ENCODE measurements around the gene FAM110D. TPM values are rescaled to one million over a fixed set of nuclear protein-coding genes. Genes with fewer than 3 reads are reported as not detected.

FAM110D gene
- total and polyA plus RNA-seq, 2 donors (not counting 1 experiment from before 2014, with no cell fraction given), result not detected

- peak overlapping the region; percentile 75 for H2AFZ ChIP-seq (ENCODE audit: insufficient read depth, low read depth, low read length, poor library complexity, severe bottlenecking)
- Mint-ChIP-seq H3K27ac (no peak overlapping the region), H3K4me1 (peaks cover 14% of the 10 kb centered on the region), H3K27me3 (peaks cover 34% of the 10 kb centered on the region), H3K4me3 (peak overlapping the region; percentile 29), H3K9me3 (ENCODE audit: insufficient read depth) (no peaks in the 10 kb centered on the region)
- H3K9ac ChIP-seq (ENCODE audit: low read length), result no peak overlapping the region
- intact Hi-C loops (cut with micrococcal nuclease), result loop anchor here (5.0 kb wide), 1 partner anchor 123 kb away; no protein-coding TSS in a partner anchor
- 79% methylated on average over 17 of the region's 18 CpGs for whole genome bisulfite sequencing (ENCODE audit: insufficient coverage)
- peaks cover 30 to 31% of the 10 kb centered on the region in 2 donors for H3K4me1 ChIP-seq (ENCODE audit: control insufficient read depth in 2 of 2, insufficient read depth in 2 of 2, low read length in 2 of 2)
- H3K36me3 ChIP-seq (replicated peaks in 1 of 2; ENCODE audit: control extremely low read depth in 1 of 2, control insufficient read depth in 1 of 2, extremely low read depth in 1 of 2, insufficient read depth in 2 of 2, low read length in 1 of 2), result no peaks in the 10 kb centered on the region
- peak overlapping the region in 1 of 5 experiments; percentile 39 for H3K4me3 ChIP-seq (ENCODE audit: control extremely low read depth in 1 of 5, extremely low read depth in 1 of 5, insufficient read depth in 1 of 5, low read depth in 2 of 5, low read length in 4 of 5)
- TF ChIP-seq EZH2 (IDR thresholded peaks at IDR 0.05; ENCODE audit: borderline replicate concordance, insufficient read depth, low read depth, low read length, poor library complexity, severe bottlenecking), result no peak
- TF ChIP-seq CTCF (IDR thresholded peaks at IDR 0.05), result no peak
- H3K9me3 ChIP-seq (ENCODE audit: control extremely low read depth in 1 of 3, control insufficient read depth in 2 of 3, insufficient read depth in 1 of 3, low read length in 2 of 3), result peaks cover 0 to 3% (median 0%) of the 10 kb centered on the region in 3 donors
- ChIA-PET POLR2A (no interaction called here), CTCF (interaction anchor here (0.5 to 2.1 kb wide), 3 partner anchors 9 to 574 kb away, joined by 3 to 6 read pairs (median 3); partner anchors contain the start of gene ZNF593)
- H3K27me3 ChIP-seq (replicated peaks in 1 of 4; ENCODE audit: control extremely low read depth in 1 of 4, control insufficient read depth in 3 of 4, insufficient read depth in 4 of 4, low read length in 3 of 4), result peaks cover 0 to 73% (median 26%) of the 10 kb centered on the region in 4 experiments
- DNase-seq (no peak), ATAC-seq (ENCODE audit: low read depth) (no peak)
- H4K20me1 ChIP-seq (ENCODE audit: control insufficient read depth, insufficient read depth, low read length, poor library complexity, severe bottlenecking), result no peaks in the 10 kb centered on the region
- H3K4me2 ChIP-seq (replicated peaks; ENCODE audit: low read depth, low read length, poor library complexity, severe bottlenecking), result peak overlapping the region; percentile 83
- H3K79me2 ChIP-seq (ENCODE audit: control insufficient read depth, insufficient read depth, low read length), result no peaks in the 10 kb centered on the region
- no peak overlapping the region for H3K27ac ChIP-seq (ENCODE audit: low read length in 2 of 2)
Observed at GRCh38 chr1:26160527-26161414, 1.9 kb downstream of the FAM110D start.

Data from B cell (primary cell).